Activated CD4-positive, alpha-beta T cell treated with anti-CD3 and anti-CD28 coated beads, Interleukin-2, amount 10 ng/mL, durations not matched to agents 7 days and 5 days (primary cell): ENCODE measurements around the gene CXorf49. TPM values are rescaled to one million over a fixed set of nuclear protein-coding genes. Genes with fewer than 3 reads are reported as not detected.
"Not testable (repeated sequence)": the region's sequence is repeated elsewhere in the genome, so short reads cannot be mapped to it uniquely, and the experiment has no call there.

Experiments
- CTCF ChIA-PET: fragments of 350-600 bp; sonication (Branson Sonifier 250); formaldehyde crosslinking; loops from one replicate; lab custom pipeline; 2021; ENCODE audit warnings: antibody characterized with exemption; lab: Charles Lee
- POLR2A ChIA-PET: fragments of 350-600 bp; sonication (Branson Sonifier 250); formaldehyde crosslinking; loops from one replicate; lab custom pipeline; 2021; ENCODE audit warnings: antibody characterized with exemption; lab: Charles Lee
- DNase-seq: peaks from one replicate; pipeline ENCODE4 v3.0.0-alpha.2; 2020
- H3K27ac Mint-ChIP-seq: one replicate; pipeline ENCODE4 v1.8.0; 2021; ENCODE audit warnings: mild to moderate bottlenecking, moderate library complexity, mixed read lengths
- H3K27me3 Mint-ChIP-seq: one replicate; pipeline ENCODE4 v1.8.0; 2021; ENCODE audit warnings: mixed read lengths
- H3K36me3 Mint-ChIP-seq: one replicate; pipeline ENCODE4 v1.8.0; 2021; ENCODE audit warnings: low read depth, mixed read lengths
- H3K4me1 Mint-ChIP-seq: one replicate; pipeline ENCODE4 v1.8.0; 2021; ENCODE audit warnings: mixed read lengths
- H3K4me3 Mint-ChIP-seq: one replicate; pipeline ENCODE4 v1.8.0; 2021; ENCODE audit warnings: mild to moderate bottlenecking, moderate library complexity, mixed read lengths
- H3K9me3 Mint-ChIP-seq: one replicate; pipeline ENCODE4 v1.8.0; 2021; ENCODE audit warnings: mixed read lengths
- total RNA-seq, 2 experiments: library from RNA; stranded (reverse); gene quantifications; one replicate each; pipeline ENCODE4 v1.2.3, GENCODE V29; 2021

Gene CXorf49
- total RNA-seq, 2 experiments from 2014 or later, result not detected

DNA sequence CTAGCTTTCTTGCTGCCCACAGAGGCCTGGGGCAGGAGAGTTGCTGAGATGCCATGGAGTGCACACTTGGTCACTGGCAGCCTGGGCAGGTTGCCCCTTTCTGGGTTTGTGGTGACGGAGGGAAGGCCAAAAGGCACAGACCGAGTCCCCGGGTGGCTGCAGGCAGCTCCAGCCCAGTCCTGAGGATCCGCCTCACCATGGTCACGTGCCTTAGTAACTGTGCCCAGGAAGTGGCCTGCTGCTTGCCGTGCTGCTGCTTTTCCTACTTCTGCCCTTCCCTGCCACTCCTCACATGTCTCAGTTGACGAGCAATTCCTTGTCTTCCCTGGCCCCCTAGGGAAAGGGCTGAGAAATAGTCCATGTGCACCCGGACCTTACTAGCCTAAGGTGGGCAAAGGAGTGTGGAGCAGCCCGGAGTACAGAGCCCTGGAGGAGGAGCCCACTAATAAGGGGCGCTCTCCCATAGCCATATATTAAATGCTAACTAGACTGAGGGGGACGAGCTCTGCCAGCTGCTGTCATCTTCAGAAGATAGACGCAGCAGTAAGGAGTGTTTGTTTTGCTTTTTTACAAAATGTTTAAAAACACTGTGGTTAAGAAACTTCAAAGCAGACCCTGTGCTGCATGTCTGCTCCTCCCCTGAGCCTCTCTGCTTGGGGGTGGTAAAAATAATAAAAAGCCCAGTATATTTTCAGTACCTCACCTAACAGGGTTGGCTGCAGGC, 19.6 kb downstream of the CXorf49 start:
- H3K9me3 Mint-ChIP-seq, POLR2A ChIA-PET, CTCF ChIA-PET, H3K4me1 Mint-ChIP-seq, H3K27me3 Mint-ChIP-seq, H3K4me3 Mint-ChIP-seq, DNase-seq, H3K36me3 Mint-ChIP-seq, H3K27ac Mint-ChIP-seq: not testable (repeated sequence)

DNA sequence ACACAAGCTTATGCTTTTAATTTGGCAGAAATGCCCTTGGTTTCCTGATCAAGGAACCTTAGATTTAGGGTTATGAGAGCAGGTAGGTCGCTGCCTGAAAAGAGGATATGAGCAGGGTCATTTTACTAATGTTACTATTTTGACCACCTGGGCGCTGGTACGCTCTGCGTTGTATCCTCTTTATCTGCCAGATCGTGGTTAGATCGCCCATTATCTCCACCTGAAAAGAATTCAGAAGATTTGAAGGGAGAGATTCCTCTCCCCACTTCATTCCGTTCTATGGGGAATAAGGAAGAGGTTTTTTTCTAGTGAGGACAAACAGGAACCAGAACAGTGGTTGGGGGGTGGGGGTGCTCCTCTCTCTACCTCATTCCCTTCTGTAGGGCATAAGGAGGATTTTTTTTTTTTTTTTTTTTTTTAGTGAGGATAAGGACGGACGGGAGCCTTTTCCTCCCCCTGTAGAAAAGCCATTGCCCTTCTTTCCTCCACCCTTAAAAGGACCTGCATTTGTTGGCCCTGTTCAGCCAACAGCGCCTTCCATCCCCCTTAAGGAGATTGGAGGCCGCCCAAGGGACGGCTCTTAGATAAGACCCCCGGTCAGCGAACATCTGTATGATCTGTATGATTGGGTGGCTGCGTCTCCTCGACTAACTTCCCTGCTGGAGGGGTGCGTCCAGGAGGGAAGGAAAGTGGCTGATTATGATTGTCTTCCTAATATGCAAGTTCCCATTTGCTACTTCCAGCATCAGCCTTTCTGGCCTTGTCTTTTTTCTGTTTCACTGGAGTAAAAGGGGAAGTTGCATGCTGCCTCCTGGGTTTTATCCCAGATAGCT, 20.4 kb downstream of the CXorf49 start:
- H3K36me3 Mint-ChIP-seq, CTCF ChIA-PET, DNase-seq, H3K27ac Mint-ChIP-seq, H3K4me1 Mint-ChIP-seq, H3K9me3 Mint-ChIP-seq, H3K4me3 Mint-ChIP-seq, POLR2A ChIA-PET, H3K27me3 Mint-ChIP-seq: not testable (repeated sequence)

DNA sequence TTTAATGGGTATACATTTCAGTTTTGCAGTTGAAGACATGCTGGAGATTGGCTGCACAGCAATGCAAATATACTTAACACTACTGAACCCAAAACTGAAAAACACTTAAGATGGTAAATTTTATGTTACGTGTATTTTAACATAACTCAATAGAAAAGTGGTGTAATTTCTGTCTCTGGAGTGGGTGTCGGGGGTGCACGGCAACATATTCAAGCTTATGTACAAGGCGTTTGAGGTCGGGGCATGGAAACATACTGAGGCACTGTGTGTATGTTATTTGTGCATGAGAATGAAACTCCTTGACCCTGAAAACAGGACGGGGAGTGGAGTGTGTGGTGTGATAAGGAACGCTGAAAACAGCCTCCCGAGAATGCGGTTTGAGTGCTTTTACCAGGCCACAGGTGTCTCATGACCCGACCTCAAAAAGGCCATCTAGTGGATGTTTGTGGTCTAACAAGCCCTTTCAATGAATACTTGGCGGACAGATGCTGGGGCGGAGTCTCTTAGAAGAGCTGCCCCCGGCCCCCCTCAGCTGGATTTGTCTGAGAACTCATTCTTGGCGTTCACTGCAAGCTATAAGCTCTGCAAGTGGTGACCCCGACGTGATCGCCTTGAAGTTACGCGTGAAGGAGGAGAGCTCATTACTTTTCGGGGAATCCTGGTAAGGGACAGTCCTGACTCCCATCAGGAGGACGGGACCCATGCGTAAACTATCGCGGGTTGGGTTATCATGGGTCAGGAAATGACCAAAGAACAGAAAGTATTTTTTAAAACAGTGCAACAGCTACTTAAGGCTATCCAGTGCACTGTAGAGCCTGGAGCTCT, 21.2 kb downstream of the CXorf49 start:
- H3K27me3 Mint-ChIP-seq, H3K4me3 Mint-ChIP-seq, H3K4me1 Mint-ChIP-seq, POLR2A ChIA-PET, CTCF ChIA-PET, H3K9me3 Mint-ChIP-seq, H3K36me3 Mint-ChIP-seq, H3K27ac Mint-ChIP-seq, DNase-seq: not testable (repeated sequence)

DNA sequence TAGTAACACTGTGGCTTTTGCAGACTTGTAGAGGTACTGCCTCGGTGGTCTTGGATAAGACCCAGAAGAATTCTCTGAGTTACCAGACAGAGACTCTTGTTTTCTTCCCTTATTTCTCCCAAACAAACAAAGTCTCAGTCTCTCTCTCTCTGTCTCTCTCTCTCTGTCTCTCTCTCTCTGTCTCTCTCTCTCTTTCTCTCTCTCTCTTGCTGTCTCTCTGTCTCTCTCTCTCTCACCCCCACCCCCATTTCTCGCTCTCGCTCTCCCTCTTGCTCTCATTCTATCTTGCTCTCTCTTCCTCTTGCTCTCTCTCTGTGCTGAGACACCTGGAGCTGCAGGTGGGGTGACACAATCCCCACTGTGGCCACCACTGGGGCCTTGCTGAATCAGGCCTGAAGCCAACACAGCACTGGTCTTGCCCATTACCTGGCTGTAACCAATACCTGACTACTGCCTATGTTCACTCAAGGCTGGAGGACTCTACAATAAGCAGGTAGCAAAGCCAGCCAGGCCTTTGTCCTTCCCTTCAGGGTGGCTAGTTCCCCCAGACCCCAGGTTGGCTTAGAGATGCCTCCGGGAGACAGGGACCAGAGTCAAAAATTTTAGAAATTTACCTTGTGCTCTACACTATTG, 38.4 kb downstream of the CXorf49 start:
- Mint-ChIP-seq H3K9me3 (no peaks in the 10 kb centered on the region), H3K27ac (no peak overlapping the region), H3K4me1 (no peaks in the 10 kb centered on the region), H3K36me3 (no peaks in the 10 kb centered on the region), H3K27me3 (peaks cover 11% of the 10 kb centered on the region), H3K4me3 (no peak overlapping the region)
- ChIA-PET POLR2A (no interaction called here), CTCF (no interaction called here)
- DNase-seq, result no peak

DNA sequence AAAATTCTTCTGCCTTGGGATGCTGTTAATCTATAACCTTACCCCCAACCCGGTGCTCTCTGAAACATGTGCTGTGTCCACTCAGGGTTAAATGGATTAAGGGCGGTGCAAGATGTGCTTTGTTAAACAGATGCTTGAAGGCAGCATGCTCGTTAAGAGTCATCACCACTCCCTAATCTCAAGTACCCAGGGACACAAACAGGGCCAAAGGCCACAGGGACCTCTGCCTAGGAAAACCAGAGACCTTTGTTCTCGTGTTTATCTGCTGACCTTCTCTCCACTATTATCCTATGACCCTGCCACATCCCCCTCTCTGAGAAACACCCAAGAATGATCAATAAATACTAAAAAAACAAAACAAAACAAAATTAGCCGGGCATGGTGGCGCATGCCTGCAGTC, 40.9 kb downstream of the CXorf49 start:
- H3K4me1 Mint-ChIP-seq, CTCF ChIA-PET, DNase-seq, POLR2A ChIA-PET, H3K36me3 Mint-ChIP-seq, H3K27ac Mint-ChIP-seq, H3K9me3 Mint-ChIP-seq, H3K4me3 Mint-ChIP-seq: not testable (repeated sequence)
- peaks cover 12% of the 10 kb centered on the region for H3K27me3 Mint-ChIP-seq

DNA sequence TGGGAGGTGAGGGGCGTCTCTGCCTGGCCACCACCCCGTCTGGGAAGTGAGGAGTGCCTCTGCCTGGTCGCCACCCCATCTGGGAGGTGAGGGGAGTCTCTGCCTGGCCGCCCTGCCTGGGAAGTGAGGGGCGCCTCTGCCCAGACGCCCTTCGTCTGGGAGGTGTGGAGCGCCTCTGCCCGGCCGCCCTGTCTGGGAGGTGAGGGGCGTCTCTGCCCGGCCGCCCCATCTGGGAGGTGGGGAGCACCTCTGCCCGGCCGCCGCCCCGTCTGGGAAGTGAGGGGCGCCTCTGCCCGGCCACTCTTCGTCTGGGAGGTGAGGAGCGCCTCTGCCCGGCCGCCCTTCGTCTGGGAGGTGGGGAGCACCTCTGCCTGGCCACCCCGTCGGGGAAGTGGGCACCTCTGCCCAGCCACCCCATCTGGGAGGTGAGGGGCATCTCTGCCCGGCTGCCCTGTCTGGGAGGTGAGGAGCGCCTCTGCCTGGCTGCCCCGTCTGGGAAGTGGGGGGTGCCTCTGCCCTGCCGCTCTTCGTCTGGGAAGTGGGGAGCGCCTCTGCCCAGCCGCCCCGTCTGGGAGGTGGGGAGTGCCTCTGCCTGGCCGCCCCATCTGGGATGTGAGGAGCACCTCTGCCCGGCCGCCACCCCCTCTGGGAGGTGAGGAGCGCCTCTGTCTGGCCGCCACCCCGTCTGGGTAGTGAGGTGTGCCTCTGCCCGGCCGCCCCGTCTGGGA, 41.9 kb downstream of the CXorf49 start:
- H3K36me3 Mint-ChIP-seq, H3K27ac Mint-ChIP-seq, POLR2A ChIA-PET, H3K27me3 Mint-ChIP-seq, H3K4me1 Mint-ChIP-seq, H3K9me3 Mint-ChIP-seq, CTCF ChIA-PET, H3K4me3 Mint-ChIP-seq, DNase-seq: not testable (repeated sequence)

DNA sequence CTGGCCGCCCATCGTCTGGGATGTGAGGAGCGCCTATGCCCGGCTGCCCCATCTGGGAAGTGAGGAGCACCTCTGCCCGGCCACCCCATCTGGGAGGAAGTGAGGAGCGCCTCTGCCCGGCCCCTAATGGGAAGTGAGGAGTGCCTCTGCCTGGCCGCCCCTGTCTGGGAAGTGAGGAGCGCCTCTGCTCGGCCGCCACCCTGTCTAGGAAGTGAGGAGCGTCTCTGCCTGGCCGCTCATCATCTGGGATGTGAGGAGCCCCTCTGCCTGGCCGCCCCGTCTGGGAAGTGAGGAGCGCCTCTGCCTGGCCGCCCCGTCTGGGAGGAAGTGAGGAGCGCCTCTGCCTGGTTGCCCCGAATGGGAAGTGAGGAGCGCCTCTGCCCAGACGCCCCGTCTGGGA, 42.4 kb downstream of the CXorf49 start:
- H3K4me1 Mint-ChIP-seq, result peaks cover 14% of the 10 kb centered on the region
- H3K27ac Mint-ChIP-seq, H3K4me3 Mint-ChIP-seq, POLR2A ChIA-PET, H3K9me3 Mint-ChIP-seq, H3K27me3 Mint-ChIP-seq, H3K36me3 Mint-ChIP-seq, CTCF ChIA-PET, DNase-seq: not testable (repeated sequence)

DNA sequence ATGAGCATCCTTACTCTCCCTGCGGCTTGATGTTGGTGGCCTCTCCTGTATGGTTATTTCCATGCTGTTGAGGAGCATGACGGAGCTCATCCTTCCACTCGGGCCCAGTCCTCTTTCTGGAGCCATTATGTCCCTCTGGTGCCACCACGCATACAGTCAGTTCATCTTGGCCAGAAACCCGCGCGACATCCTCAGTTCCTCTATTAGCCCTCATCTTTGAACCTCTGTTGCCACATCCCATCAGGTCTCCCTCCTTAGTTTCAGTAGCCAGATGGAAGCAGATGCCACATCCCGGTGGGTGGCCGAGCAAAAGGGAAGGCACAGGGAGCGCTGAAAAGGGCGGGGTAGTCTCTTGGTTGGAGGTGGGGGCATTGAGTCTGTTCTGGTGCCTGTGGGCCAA, 46.1 kb downstream of the CXorf49 start:
- no peak for DNase-seq
- H3K27me3 Mint-ChIP-seq, result peaks cover 5% of the 10 kb centered on the region
- H3K27ac Mint-ChIP-seq, result peak overlapping the region; percentile 33
- H3K36me3 Mint-ChIP-seq, result no peaks in the 10 kb centered on the region
- ChIA-PET CTCF (no interaction called here), POLR2A (no interaction called here)
- peaks cover 19% of the 10 kb centered on the region for H3K4me1 Mint-ChIP-seq
- H3K9me3 Mint-ChIP-seq, result no peaks in the 10 kb centered on the region
- H3K4me3 Mint-ChIP-seq, result no peak overlapping the region

DNA sequence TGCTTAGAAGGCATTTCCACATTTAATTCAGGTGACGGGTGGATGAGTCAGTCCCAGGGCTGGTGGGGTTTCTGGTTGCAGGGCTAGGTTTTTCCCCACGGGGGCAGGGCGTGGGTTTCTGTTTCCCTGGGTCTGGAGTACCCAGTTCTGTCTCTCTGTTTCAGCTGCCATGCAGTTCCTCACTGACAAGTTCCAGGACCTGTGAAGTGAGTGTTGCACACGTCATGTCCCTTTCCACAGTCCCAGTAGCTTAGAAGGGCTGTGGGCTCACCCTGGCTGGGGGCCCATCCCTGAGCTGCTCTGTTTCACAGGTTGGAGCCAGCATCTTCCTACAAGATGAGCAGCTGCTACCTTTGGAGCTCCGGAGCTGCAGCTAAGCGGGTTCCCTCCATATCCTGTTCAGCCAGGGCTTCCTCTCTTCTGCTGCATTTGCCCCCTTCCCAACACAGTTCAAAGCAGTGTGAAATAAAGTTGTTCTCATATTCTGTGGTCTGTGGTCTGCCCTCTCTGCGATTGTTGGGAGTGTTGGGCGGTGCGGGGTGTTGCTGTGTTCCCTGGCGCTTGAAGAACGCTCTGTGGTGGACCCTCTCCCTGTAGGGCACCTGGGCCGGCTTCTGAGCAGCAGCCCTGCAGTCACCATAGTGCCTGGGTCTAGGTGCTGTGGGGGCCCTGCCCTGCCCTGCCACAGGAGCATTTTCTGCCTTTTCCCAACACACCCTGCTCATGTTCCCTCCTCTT, 46.9 kb downstream of the CXorf49 start:
- no peaks in the 10 kb centered on the region for H3K36me3 Mint-ChIP-seq
- H3K27ac Mint-ChIP-seq, result no peak overlapping the region
- peaks cover 5% of the 10 kb centered on the region for H3K27me3 Mint-ChIP-seq
- H3K9me3 Mint-ChIP-seq, result no peaks in the 10 kb centered on the region
- peaks cover 19% of the 10 kb centered on the region for H3K4me1 Mint-ChIP-seq
- no peak overlapping the region for H3K4me3 Mint-ChIP-seq
- no peak for DNase-seq
- ChIA-PET POLR2A (no interaction called here), CTCF (no interaction called here)

DNA sequence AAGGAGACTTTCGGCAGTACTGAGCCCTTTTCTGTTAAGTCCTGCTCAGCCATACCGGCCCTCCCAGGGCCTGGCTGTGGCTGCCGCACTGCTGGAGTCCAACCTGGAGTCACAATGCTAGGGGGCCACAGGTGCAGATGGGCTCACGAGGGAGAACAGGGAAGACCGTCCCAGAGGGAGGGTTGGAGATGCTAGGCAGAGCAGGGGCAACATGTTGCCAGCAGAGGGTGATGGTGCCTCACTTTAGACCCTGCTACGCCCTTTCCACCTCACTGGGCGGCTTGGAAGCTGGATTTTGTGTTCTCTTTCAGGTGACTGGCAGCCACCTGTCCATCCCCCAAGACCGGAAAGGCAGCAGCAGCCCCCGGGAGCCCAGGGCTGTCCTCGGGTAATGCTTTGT, 48.1 kb downstream of the CXorf49 start:
- peaks cover 19% of the 10 kb centered on the region for H3K4me1 Mint-ChIP-seq
- H3K36me3 Mint-ChIP-seq, H3K4me3 Mint-ChIP-seq, H3K9me3 Mint-ChIP-seq, H3K27ac Mint-ChIP-seq, CTCF ChIA-PET, POLR2A ChIA-PET, H3K27me3 Mint-ChIP-seq: not testable (repeated sequence)
- peak; percentile 29 for DNase-seq

DNA sequence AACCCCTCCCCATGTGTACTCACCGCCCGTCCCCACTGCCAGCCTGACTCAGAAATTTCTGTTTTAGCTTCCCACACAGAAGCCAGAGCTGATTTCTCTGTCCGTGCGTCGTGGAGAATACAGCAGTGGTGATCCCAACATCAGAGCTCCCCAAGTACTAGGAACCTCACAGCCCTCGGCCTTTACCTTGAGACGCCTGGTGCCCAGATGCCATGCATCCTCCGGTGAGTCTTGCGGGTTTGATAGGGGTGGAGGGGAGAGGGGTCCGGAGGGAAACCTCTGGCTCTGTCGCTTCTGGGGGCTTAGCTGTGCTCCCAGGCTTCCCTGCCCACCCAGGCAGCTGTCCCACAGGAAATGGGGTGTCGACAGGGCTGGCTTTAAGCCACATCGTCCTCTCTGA, 48.6 kb downstream of the CXorf49 start:
- ChIA-PET POLR2A (no interaction called here), CTCF (no interaction called here)
- DNase-seq, result no peak
- Mint-ChIP-seq H3K27ac (no peak overlapping the region), H3K4me3 (no peak overlapping the region), H3K27me3 (peaks cover 3% of the 10 kb centered on the region), H3K4me1 (peaks cover 19% of the 10 kb centered on the region), H3K36me3 (no peaks in the 10 kb centered on the region), H3K9me3 (no peaks in the 10 kb centered on the region)

DNA sequence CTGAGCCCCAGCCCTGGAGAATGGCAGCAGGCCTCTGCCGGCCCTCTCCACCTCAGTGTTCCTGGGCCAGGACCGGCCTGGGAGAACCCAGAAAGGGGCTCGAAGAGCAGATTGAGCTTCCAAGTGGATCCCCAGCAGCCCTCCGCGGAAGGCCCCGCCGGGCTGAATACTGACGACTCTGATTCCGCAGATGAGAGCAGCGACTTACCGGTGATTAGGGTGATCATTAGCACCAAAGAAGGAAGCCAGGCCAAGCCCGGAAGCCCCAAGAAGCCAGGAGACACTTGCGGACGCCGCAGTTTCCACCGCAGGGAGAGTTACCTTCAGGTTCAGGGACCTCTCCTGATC, 49.9 kb downstream of the CXorf49 start:
- ChIA-PET POLR2A (no interaction called here), CTCF (no interaction called here)
- H3K4me3 Mint-ChIP-seq, result no peak overlapping the region
- peaks cover 3% of the 10 kb centered on the region for H3K27me3 Mint-ChIP-seq
- no peaks in the 10 kb centered on the region for H3K9me3 Mint-ChIP-seq
- no peak for DNase-seq
- peaks cover 27% of the 10 kb centered on the region for H3K4me1 Mint-ChIP-seq
- H3K27ac Mint-ChIP-seq, result no peak overlapping the region
- no peaks in the 10 kb centered on the region for H3K36me3 Mint-ChIP-seq
